ENCODE results near the gene STXBP6.

GRCh38 chr14:25055005-25055404 is 5.1 kb upstream of the STXBP6 start:
- TF ChIP-seq, protein P1, sequence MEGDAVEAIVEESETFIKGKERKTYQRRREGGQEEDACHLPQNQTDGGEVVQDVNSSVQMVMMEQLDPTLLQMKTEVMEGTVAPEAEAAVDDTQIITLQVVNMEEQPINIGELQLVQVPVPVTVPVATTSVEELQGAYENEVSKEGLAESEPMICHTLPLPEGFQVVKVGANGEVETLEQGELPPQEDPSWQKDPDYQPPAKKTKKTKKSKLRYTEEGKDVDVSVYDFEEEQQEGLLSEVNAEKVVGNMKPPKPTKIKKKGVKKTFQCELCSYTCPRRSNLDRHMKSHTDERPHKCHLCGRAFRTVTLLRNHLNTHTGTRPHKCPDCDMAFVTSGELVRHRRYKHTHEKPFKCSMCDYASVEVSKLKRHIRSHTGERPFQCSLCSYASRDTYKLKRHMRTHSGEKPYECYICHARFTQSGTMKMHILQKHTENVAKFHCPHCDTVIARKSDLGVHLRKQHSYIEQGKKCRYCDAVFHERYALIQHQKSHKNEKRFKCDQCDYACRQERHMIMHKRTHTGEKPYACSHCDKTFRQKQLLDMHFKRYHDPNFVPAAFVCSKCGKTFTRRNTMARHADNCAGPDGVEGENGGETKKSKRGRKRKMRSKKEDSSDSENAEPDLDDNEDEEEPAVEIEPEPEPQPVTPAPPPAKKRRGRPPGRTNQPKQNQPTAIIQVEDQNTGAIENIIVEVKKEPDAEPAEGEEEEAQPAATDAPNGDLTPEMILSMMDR (IDR thresholded peaks at IDR 0.05): no peak
- TF ChIP-seq POLR2A (IDR thresholded peaks at IDR 0.05): no peak
